ENCODE results near the gene TMEM165.
"Not testable (repeated sequence)": the region's sequence is repeated elsewhere in the genome, so short reads cannot be mapped to it uniquely, and the experiment has no call there.

The TMEM165 gene

DNA sequence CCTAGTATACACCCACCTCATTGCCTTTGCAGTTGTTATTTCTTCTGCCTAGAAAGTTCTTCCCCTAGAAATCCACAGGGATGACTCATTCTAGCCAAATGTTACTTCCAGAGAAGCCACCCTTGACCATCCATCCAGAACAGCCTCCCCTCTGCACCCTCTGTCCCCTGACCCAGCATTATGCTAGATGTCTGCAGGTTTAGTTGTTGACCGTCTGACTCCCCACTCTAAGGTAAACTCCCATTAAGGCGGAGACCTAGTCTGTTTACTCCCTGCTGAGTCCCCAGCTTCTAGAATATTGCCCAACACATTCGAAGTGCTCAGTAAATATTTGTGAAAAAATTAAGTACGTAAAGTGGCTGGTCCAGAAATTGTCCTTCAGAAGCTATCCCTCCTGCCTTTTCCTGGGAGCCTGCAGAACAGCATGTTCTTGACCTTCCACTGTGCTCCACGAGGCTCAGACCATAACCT lies 38.7 kb upstream of the TMEM165 start:
- Histone ChIP-seq H3F3A (ENCODE audit: insufficient read depth) (no peaks in the 10 kb centered on the region), H3K4me2 (ENCODE audit: low read depth, low read length, poor library complexity, severe bottlenecking) (no peak overlapping the region), H3K36me3 (ENCODE audit: low read length) (no peaks in the 10 kb centered on the region)

DNA sequence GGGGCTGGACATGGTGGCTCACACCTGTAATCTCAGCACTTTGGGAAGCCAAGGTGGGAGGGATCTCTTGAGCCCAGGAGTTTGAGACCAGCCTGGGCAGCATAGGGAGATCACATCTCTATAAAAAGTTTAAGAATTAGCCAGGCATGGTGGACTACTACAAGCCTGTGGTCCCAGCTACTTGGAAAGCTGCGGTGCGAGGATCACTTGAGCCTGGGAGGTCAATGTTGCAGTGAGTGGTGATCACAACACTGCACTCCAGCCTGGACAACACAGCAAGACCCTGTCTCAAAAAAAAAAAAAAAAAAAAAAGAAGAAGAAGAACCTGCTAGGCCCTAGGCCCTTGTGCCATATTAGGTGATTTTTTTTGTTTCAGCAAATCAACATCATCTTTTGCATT lies 37.5 kb upstream of the TMEM165 start:
- H3K79me2 ChIP-seq (ENCODE audit: insufficient read depth, low read length) = no peaks in the 10 kb centered on the region
- no peak overlapping the region for H3K9ac ChIP-seq (ENCODE audit: low read length)
- no peaks in the 10 kb centered on the region for H3K36me3 ChIP-seq (ENCODE audit: low read length)
- H2AFZ ChIP-seq (ENCODE audit: low read depth, low read length, severe bottlenecking) = no peak overlapping the region
- H3K4me2 ChIP-seq (ENCODE audit: low read depth, low read length, poor library complexity, severe bottlenecking) = peak overlapping the region; percentile 37
- H3K27me3 ChIP-seq (ENCODE audit: low read length) = no peaks in the 10 kb centered on the region
- no peak for TF ChIP-seq EZH2phosphoT487 (conservative IDR thresholded peaks at IDR 0.05; ENCODE audit: low read length)
- H3K9me3 ChIP-seq (ENCODE audit: insufficient read depth, low read length) = no peaks in the 10 kb centered on the region
- H3K27ac ChIP-seq (ENCODE audit: low read depth, low read length) = 0 out of 2 replicates have a peak overlapping the region, but pooled peaks have one; percentile 29
- no peaks in the 10 kb centered on the region for H3F3A ChIP-seq (ENCODE audit: insufficient read depth)
- H4K20me1 ChIP-seq (ENCODE audit: low read depth, low read length) = no peaks in the 10 kb centered on the region
- no peaks in the 10 kb centered on the region for H3K9me2 ChIP-seq (replicated peaks; ENCODE audit: insufficient read depth, low read length)
- H3K4me3 ChIP-seq (ENCODE audit: insufficient read depth, low read length, poor library complexity, severe bottlenecking) = no peak overlapping the region

More for the DNA sequence above, 38.7 kb upstream of the TMEM165 start:
- H3K27ac ChIP-seq (ENCODE audit: low read depth, low read length) = no peak overlapping the region
- TF ChIP-seq EZH2phosphoT487 (conservative IDR thresholded peaks at IDR 0.05; ENCODE audit: low read length) = no peak
- TF ChIP-seq, protein P1, sequence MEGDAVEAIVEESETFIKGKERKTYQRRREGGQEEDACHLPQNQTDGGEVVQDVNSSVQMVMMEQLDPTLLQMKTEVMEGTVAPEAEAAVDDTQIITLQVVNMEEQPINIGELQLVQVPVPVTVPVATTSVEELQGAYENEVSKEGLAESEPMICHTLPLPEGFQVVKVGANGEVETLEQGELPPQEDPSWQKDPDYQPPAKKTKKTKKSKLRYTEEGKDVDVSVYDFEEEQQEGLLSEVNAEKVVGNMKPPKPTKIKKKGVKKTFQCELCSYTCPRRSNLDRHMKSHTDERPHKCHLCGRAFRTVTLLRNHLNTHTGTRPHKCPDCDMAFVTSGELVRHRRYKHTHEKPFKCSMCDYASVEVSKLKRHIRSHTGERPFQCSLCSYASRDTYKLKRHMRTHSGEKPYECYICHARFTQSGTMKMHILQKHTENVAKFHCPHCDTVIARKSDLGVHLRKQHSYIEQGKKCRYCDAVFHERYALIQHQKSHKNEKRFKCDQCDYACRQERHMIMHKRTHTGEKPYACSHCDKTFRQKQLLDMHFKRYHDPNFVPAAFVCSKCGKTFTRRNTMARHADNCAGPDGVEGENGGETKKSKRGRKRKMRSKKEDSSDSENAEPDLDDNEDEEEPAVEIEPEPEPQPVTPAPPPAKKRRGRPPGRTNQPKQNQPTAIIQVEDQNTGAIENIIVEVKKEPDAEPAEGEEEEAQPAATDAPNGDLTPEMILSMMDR (IDR thresholded peaks at IDR 0.05; ENCODE audit: insufficient read depth, low read length, poor library complexity, severe bottlenecking) = no peak
- H4K20me1 ChIP-seq (ENCODE audit: low read depth, low read length) = no peaks in the 10 kb centered on the region
- H3K27me3 ChIP-seq (ENCODE audit: low read length) = no peaks in the 10 kb centered on the region
- H3K9me2 ChIP-seq (replicated peaks; ENCODE audit: insufficient read depth, low read length) = no peaks in the 10 kb centered on the region
- no peak overlapping the region for H3K4me3 ChIP-seq (ENCODE audit: insufficient read depth, low read length, poor library complexity, severe bottlenecking)
- H3K9ac ChIP-seq (ENCODE audit: low read length) = no peak overlapping the region
- H2AFZ ChIP-seq (ENCODE audit: low read depth, low read length, severe bottlenecking) = no peak overlapping the region
- H3K9me3 ChIP-seq (ENCODE audit: insufficient read depth, low read length) = no peaks in the 10 kb centered on the region
- no peaks in the 10 kb centered on the region for H3K79me2 ChIP-seq (ENCODE audit: insufficient read depth, low read length)

DNA sequence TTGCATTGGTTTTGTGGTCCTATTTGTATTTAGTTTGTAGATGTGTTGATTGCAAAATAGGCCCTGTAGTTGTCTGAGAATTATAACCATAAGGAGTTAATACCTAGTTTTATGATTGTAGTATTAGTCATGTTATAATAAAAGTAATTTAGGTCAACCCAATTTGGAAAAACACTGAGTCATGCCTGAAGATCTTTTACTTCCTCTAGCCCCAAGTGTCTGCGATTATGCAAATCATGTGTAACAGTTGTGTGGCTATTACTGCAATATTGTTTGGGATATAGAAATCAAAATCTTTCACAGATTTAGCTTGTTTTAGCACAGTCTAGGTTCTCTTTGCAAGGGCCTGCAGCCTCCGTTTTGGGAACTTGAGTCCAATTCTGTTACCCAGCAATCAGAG lies 37.1 kb upstream of the TMEM165 start:
- H3K79me2 ChIP-seq (ENCODE audit: insufficient read depth, low read length) = no peaks in the 10 kb centered on the region
- peak overlapping the region; percentile 29; the same call in 1 of the 2 replicates for H3K27ac ChIP-seq (ENCODE audit: low read depth, low read length)
- H3K4me3 ChIP-seq (ENCODE audit: insufficient read depth, low read length, poor library complexity, severe bottlenecking) = peak overlapping the region; percentile 10
- H4K20me1 ChIP-seq (ENCODE audit: low read depth, low read length) = no peaks in the 10 kb centered on the region
- no peaks in the 10 kb centered on the region for H3K9me3 ChIP-seq (ENCODE audit: insufficient read depth, low read length)
- H3K9me2 ChIP-seq (replicated peaks; ENCODE audit: insufficient read depth, low read length) = no peaks in the 10 kb centered on the region
- peak overlapping the region; percentile 37 for H3K4me2 ChIP-seq (ENCODE audit: low read depth, low read length, poor library complexity, severe bottlenecking)
- no peaks in the 10 kb centered on the region for H3F3A ChIP-seq (ENCODE audit: insufficient read depth)
- peak overlapping the region; percentile 74 for H2AFZ ChIP-seq (ENCODE audit: low read depth, low read length, severe bottlenecking)
- H3K9ac ChIP-seq (ENCODE audit: low read length) = no peak overlapping the region
- TF ChIP-seq, protein P1 (IDR thresholded peaks at IDR 0.05; ENCODE audit: insufficient read depth, low read length, poor library complexity, severe bottlenecking) = no peak
- TF ChIP-seq EZH2phosphoT487 (conservative IDR thresholded peaks at IDR 0.05; ENCODE audit: low read length) = no peak
- no peaks in the 10 kb centered on the region for H3K27me3 ChIP-seq (ENCODE audit: low read length)
- no peaks in the 10 kb centered on the region for H3K36me3 ChIP-seq (ENCODE audit: low read length)

DNA sequence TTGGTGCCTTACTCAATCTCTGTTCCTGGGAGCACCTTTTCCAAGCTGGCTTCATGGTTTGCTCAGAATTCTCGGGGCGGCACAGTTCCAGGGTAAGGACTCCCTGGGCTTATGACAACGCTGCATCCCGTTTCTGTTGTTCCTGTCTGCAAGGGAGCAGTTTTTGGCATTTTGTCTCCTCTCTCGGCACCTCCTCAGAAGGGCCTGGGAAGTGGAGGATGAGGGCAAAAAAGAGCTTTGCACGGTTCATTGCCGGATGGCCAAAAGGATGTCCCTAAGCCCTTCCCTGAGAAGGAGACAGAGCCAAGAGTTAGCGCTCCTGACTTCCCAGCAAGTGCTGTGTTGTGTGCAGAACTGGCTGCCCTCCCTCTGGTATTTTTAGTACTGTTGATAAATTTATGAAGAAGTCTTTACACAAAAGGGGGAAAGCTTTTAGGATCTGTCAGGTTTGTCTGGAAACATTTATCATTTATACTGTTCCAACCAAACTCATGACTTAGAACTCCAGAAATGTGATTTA lies 36.3 kb upstream of the TMEM165 start:
- Histone ChIP-seq H3K9me3 (ENCODE audit: insufficient read depth, low read length) (no peaks in the 10 kb centered on the region), H2AFZ (ENCODE audit: low read depth, low read length, severe bottlenecking) (no peak overlapping the region), H3K79me2 (ENCODE audit: insufficient read depth, low read length) (no peaks in the 10 kb centered on the region), H4K20me1 (ENCODE audit: low read depth, low read length) (no peaks in the 10 kb centered on the region), H3K27ac (ENCODE audit: low read depth, low read length) (no peak overlapping the region), H3K9ac (ENCODE audit: low read length) (no peak overlapping the region), H3K4me2 (ENCODE audit: low read depth, low read length, poor library complexity, severe bottlenecking) (no peak overlapping the region), H3K4me3 (ENCODE audit: insufficient read depth, low read length, poor library complexity, severe bottlenecking) (no peak overlapping the region), H3K9me2 (replicated peaks; ENCODE audit: insufficient read depth, low read length) (no peaks in the 10 kb centered on the region), H3F3A (ENCODE audit: insufficient read depth) (no peaks in the 10 kb centered on the region), H3K27me3 (ENCODE audit: low read length) (no peaks in the 10 kb centered on the region), H3K36me3 (ENCODE audit: low read length) (no peaks in the 10 kb centered on the region)
- TF ChIP-seq, protein P1 (IDR thresholded peaks at IDR 0.05; ENCODE audit: insufficient read depth, low read length, poor library complexity, severe bottlenecking) = no peak
- TF ChIP-seq EZH2phosphoT487 (conservative IDR thresholded peaks at IDR 0.05; ENCODE audit: low read length) = no peak

DNA sequence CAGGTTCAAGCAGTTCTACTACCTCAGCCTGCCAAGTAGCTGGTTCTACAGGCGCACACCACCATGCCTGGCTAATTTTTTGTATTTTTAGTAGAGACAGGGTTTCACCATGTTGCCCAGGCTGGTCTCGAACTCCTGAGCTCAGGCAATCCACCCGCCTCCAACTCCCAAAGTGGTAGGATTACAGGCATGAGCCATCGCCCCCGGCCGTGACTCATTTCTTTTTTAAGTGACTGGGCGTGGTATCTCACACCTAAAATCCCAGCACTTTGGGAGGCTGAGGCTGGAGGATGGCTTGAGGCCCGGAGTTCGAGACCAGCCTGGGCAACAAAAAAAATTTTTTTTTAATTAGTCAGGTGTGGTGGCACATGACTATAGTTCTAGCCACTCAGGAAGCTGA lies 32.8 kb upstream of the TMEM165 start:
- H3K36me3 ChIP-seq (ENCODE audit: low read length); H3F3A ChIP-seq (ENCODE audit: insufficient read depth); H3K79me2 ChIP-seq (ENCODE audit: insufficient read depth, low read length); H3K4me2 ChIP-seq (ENCODE audit: low read depth, low read length, poor library complexity, severe bottlenecking); H3K27ac ChIP-seq (ENCODE audit: low read depth, low read length); H3K9me2 ChIP-seq (replicated peaks; ENCODE audit: insufficient read depth, low read length); H3K27me3 ChIP-seq (ENCODE audit: low read length); H3K9me3 ChIP-seq (ENCODE audit: insufficient read depth, low read length); H4K20me1 ChIP-seq (ENCODE audit: low read depth, low read length); H2AFZ ChIP-seq (ENCODE audit: low read depth, low read length, severe bottlenecking); H3K4me3 ChIP-seq (ENCODE audit: insufficient read depth, low read length, poor library complexity, severe bottlenecking); H3K9ac ChIP-seq (ENCODE audit: low read length): not testable (repeated sequence)
